B cell (primary cell): Measurements from ENCODE around the gene CD93. TPM values are rescaled to one million over a fixed set of nuclear protein-coding genes. Genes with fewer than 3 reads are reported as not detected.

ENCODE experiments used
- ATAC-seq: fragments of 200-7000 bp; cut with Tn5 transposase; one replicate; pipeline ENCODE4 v1.10.0; 2021; ENCODE audit warnings: low read depth, mild to moderate bottlenecking, moderate number of reproducible peaks, moderate library complexity
- CTCF ChIA-PET: fragments of 350-600 bp; sonication (Branson Sonifier 250); formaldehyde crosslinking; loops from one replicate; lab custom pipeline; 2021; ENCODE audit warnings: antibody characterized with exemption, inconsistent platforms; lab: Charles Lee
- POLR2A ChIA-PET: fragments of 350-600 bp; sonication (Branson Sonifier 250); formaldehyde crosslinking; loops from one replicate; lab custom pipeline; 2021; ENCODE audit warnings: antibody characterized with exemption; lab: Charles Lee
- DNase-seq: peaks from one replicate; pipeline ENCODE4 v3.0.0; 2013
- H2AFZ ChIP-seq: 2 replicates; pipeline ENCODE4 v1.6.1; 2012; ENCODE audit warnings: mild to moderate bottlenecking, low read depth, low read length; ENCODE audit not compliant: insufficient read depth, poor library complexity, severe bottlenecking
- H3K27ac ChIP-seq, 2 donors: 1 replicate in 1 of 2; 2 replicates in 1 of 2; pipeline ENCODE4 v1.5.1; 2012 to 2013; ENCODE audit warnings: low read length in 2 of 2, mild to moderate bottlenecking in 2 of 2, moderate library complexity in 1 of 2
- H3K27me3 ChIP-seq, 4 experiments: fragments of 200-600 bp in 1 of 4; sonication (generic) in 1 of 4; replicated peaks in 1 of 4; 1 replicate in 2 of 4; 2 replicates in 2 of 4; pipeline versions ENCODE4 v1.6.1 to v1.7.0; 2013 to 2016; ENCODE audit warnings: low read length in 3 of 4, mild to moderate bottlenecking in 2 of 4, mixed read lengths in 1 of 4, moderate library complexity in 1 of 4; ENCODE audit not compliant: insufficient read depth in 4 of 4, control insufficient read depth in 3 of 4; ENCODE audit errors: control extremely low read depth in 1 of 4
- H3K36me3 ChIP-seq, 2 experiments: replicated peaks in 1 of 2; 1 replicate in 1 of 2; 2 replicates in 1 of 2; pipeline versions ENCODE4 v1.6.1 to v1.7.1; 2013; ENCODE audit warnings: low read length in 1 of 2; ENCODE audit not compliant: insufficient read depth in 2 of 2, control insufficient read depth in 1 of 2; ENCODE audit errors: control extremely low read depth in 1 of 2, extremely low read depth in 1 of 2
- H3K4me1 ChIP-seq, 2 donors: fragments of 200-600 bp in 1 of 2; sonication (generic) in 1 of 2; 1 replicate in 1 of 2; 2 replicates in 1 of 2; pipeline versions ENCODE4 v1.5.1 to v1.6.1; 2013 to 2017; ENCODE audit warnings: low read length in 2 of 2; ENCODE audit not compliant: control insufficient read depth in 2 of 2, insufficient read depth in 2 of 2
- H3K4me2 ChIP-seq: replicated peaks from 2 replicates; pipeline ENCODE3; 2012; ENCODE audit warnings: mild to moderate bottlenecking, low read depth, low read length; ENCODE audit not compliant: poor library complexity, severe bottlenecking
- H3K4me3 ChIP-seq, 5 experiments: fragments of 200-600 bp in 1 of 5; sonication (generic) in 1 of 5; 1 replicate in 3 of 5; 2 replicates in 2 of 5; pipeline versions ENCODE4 v1.5.1 to v1.7.0; 2011 to 2016; ENCODE audit warnings: low read length in 4 of 5, mild to moderate bottlenecking in 4 of 5, low read depth in 2 of 5, control low read depth in 1 of 5, moderate library complexity in 1 of 5; ENCODE audit not compliant: insufficient read depth in 1 of 5; ENCODE audit errors: control extremely low read depth in 1 of 5, extremely low read depth in 1 of 5
- H3K79me2 ChIP-seq: fragments of 200-600 bp; sonication (generic); one replicate; pipeline ENCODE4 v1.6.0; 2016; ENCODE audit warnings: low read length; ENCODE audit not compliant: control insufficient read depth, insufficient read depth
- H3K9ac ChIP-seq: fragments of 200-600 bp; sonication (generic); 2 replicates; pipeline ENCODE4 v1.6.1; 2017; ENCODE audit warnings: mild to moderate bottlenecking, low read length, moderate library complexity
- H3K9me3 ChIP-seq, 3 donors: one replicate each; pipeline versions ENCODE4 v1.6.1 to v1.7.1; 2013; ENCODE audit warnings: low read length in 2 of 3; ENCODE audit not compliant: control insufficient read depth in 2 of 3, insufficient read depth in 1 of 3; ENCODE audit errors: control extremely low read depth in 1 of 3
- H4K20me1 ChIP-seq: 2 replicates; pipeline ENCODE4 v1.6.0; 2012; ENCODE audit warnings: mild to moderate bottlenecking, low read length; ENCODE audit not compliant: insufficient read depth, control insufficient read depth, poor library complexity, severe bottlenecking
- H3K27ac Mint-ChIP-seq: one replicate; pipeline ENCODE4 v1.8.0; 2021; ENCODE audit warnings: mixed read lengths
- H3K27me3 Mint-ChIP-seq: one replicate; pipeline ENCODE4 v1.8.0; 2021; ENCODE audit warnings: mixed read lengths
- H3K4me1 Mint-ChIP-seq: one replicate; pipeline ENCODE4 v1.8.0; 2021; ENCODE audit warnings: mixed read lengths
- H3K4me3 Mint-ChIP-seq: one replicate; pipeline ENCODE4 v1.8.0; 2021; ENCODE audit warnings: mixed read lengths
- H3K9me3 Mint-ChIP-seq: one replicate; pipeline ENCODE4 v1.8.0; 2022; ENCODE audit warnings: mixed read lengths; ENCODE audit not compliant: insufficient read depth
- EZH2 ChIP-seq: IDR thresholded peaks from 2 replicates; pipeline ENCODE4 v1.6.1; 2012; ENCODE audit warnings: borderline replicate concordance, low read depth, mild to moderate bottlenecking, moderate library complexity, low read length; ENCODE audit not compliant: insufficient read depth, poor library complexity, severe bottlenecking
- WGBS: methylation state at CpG from one replicate; pipeline ENCODE4 v1.1.5; 2013; ENCODE audit warnings: missing lambda C conversion rate; ENCODE audit not compliant: insufficient coverage; 5-methylcytosine and 5-hydroxymethylcytosine counted together
- intact Hi-C: fragments of 100-400 bp; cut with micrococcal nuclease; formaldehyde crosslinking; loops from one replicate; pipeline ENCODE4 v1.10.0; 2022
- polyA plus RNA-seq: library from polyadenylated mRNA; depleted of rRNA; stranded (reverse); fragments of >200 nt; gene quantifications from 2 replicates; pipeline ENCODE4 v1.2.3, GENCODE V29; 2012
- total RNA-seq, 2 donors: library from RNA; stranded (reverse); fragments of 120-200 nt in 1 of 2; gene quantifications; 1 replicate in 1 of 2; 2 replicates in 1 of 2; pipeline versions ENCODE4 v1.2.3 to v1.2.4, GENCODE V29; 2013 to 2022
- TF ChIP-seq, protein P1 (sequence below): fragments of 200-600 bp; IDR thresholded peaks from one replicate; pipeline ENCODE4 v1.8.0; 2022; ENCODE audit warnings: antibody characterized with exemption, mild to moderate bottlenecking

The CD93 gene
- total and polyA plus RNA-seq, 2 donors (not counting 1 experiment from before 2014, with no cell fraction given), result 0.12 to 0.51 TPM

DNA sequence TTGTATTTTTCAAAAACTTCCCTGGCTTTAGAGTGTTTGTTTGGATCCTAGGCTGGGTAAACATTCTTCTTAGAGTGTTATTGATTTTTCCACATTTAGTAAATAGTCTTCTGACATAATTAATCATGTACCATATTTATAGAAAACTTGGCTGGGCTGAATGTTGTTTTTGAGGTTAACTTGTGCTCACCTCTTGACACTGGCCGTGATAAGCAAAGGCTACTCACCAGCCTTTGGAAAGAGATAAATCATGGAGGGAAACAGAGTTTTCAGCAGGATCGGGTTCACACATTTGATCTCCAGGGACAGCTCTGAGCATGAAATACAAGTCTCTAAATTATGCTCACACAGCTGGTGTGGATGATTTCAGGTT lies 6.2 kb upstream of the CD93 start:
- Histone ChIP-seq H3K27me3 (no peaks in the 10 kb centered on the region), H4K20me1 (no peaks in the 10 kb centered on the region), H3K9me3 (no peaks in the 10 kb centered on the region), H3K4me1 (peaks cover 0 to 1% of the 10 kb centered on the region in 2 donors), H3K79me2 (no peaks in the 10 kb centered on the region), H3K9ac (no peak overlapping the region), H3K4me3 (no peak overlapping the region), H3K36me3 (no peaks in the 10 kb centered on the region), H2AFZ (no peak overlapping the region), H3K27ac (no peak overlapping the region), H3K4me2 (no peak overlapping the region)
- POLR2A ChIA-PET, result no interaction called here
- TF ChIP-seq EZH2, result no peak
- TF ChIP-seq, protein P1, sequence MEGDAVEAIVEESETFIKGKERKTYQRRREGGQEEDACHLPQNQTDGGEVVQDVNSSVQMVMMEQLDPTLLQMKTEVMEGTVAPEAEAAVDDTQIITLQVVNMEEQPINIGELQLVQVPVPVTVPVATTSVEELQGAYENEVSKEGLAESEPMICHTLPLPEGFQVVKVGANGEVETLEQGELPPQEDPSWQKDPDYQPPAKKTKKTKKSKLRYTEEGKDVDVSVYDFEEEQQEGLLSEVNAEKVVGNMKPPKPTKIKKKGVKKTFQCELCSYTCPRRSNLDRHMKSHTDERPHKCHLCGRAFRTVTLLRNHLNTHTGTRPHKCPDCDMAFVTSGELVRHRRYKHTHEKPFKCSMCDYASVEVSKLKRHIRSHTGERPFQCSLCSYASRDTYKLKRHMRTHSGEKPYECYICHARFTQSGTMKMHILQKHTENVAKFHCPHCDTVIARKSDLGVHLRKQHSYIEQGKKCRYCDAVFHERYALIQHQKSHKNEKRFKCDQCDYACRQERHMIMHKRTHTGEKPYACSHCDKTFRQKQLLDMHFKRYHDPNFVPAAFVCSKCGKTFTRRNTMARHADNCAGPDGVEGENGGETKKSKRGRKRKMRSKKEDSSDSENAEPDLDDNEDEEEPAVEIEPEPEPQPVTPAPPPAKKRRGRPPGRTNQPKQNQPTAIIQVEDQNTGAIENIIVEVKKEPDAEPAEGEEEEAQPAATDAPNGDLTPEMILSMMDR, result no peak
- Mint-ChIP-seq H3K4me3 (no peak overlapping the region), H3K4me1 (no peaks in the 10 kb centered on the region), H3K27ac (no peak overlapping the region), H3K27me3 (no peaks in the 10 kb centered on the region), H3K9me3 (no peaks in the 10 kb centered on the region)
- CTCF ChIA-PET, result no interaction called here
- no peak for ATAC-seq
- WGBS, result no CpG with 5 or more reads among the region's 2 CpGs
- intact Hi-C loops, result no loop called here
- DNase-seq, result no peak

DNA sequence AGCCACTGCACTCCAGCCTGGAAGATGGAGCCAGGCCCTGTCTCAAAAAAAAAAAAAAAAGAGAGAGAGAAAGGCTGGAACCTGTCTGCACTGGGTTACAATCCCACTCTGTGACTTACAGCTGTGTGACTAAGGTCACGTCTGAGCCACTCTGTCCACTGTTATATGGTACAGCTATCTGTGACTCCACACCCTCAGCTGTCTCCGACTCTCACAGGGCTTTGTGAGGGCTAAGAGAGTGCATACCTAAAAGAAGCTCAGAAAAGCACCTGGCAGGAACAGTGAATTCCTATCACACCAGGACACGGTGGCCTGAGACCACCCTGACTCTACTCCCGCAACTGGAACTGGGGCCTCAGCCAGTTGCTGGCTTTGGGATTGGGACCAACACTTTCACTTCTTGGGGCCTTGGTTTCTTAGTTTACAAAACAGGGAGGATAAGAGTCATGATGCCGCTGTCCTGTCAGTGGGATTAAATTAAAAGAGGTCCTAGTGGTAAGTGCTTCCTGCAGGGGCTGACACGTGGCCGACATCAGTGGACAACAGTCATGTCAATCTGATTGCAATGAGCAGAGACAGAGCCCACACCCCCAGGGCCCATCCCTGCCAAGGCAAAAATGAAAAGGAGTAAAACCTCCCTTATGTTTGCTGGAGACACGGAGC lies 5.7 kb upstream of the CD93 start:
- no peak overlapping the region for H3K4me2 ChIP-seq
- no peaks in the 10 kb centered on the region for H3K9me3 Mint-ChIP-seq
- H3K27ac Mint-ChIP-seq, result no peak overlapping the region
- no peaks in the 10 kb centered on the region for H4K20me1 ChIP-seq
- no peak overlapping the region for H3K4me3 Mint-ChIP-seq
- POLR2A ChIA-PET, result no interaction called here
- H3K4me1 Mint-ChIP-seq, result no peaks in the 10 kb centered on the region
- no peak overlapping the region for H3K27ac ChIP-seq
- TF ChIP-seq, protein P1, result no peak
- TF ChIP-seq EZH2, result no peak
- DNase-seq (no peak), ATAC-seq (no peak)
- H3K27me3 ChIP-seq, result peaks cover 0 to 2% (median 0%) of the 10 kb centered on the region in 4 experiments
- H3K27me3 Mint-ChIP-seq, result no peaks in the 10 kb centered on the region
- 87% methylated on average over 4 of the region's 8 CpGs for WGBS
- H2AFZ ChIP-seq, result no peak overlapping the region
- intact Hi-C loops, result no loop called here
- H3K9me3 ChIP-seq, result no peaks in the 10 kb centered on the region
- H3K9ac ChIP-seq, result no peak overlapping the region
- CTCF ChIA-PET, result no interaction called here
- H3K36me3 ChIP-seq, result no peaks in the 10 kb centered on the region
- no peaks in the 10 kb centered on the region for H3K79me2 ChIP-seq
- no peak overlapping the region for H3K4me3 ChIP-seq
- peaks cover 0 to 7% of the 10 kb centered on the region in 2 donors for H3K4me1 ChIP-seq
